Measurements from ENCODE around the gene COBL.

The COBL gene

DNA sequence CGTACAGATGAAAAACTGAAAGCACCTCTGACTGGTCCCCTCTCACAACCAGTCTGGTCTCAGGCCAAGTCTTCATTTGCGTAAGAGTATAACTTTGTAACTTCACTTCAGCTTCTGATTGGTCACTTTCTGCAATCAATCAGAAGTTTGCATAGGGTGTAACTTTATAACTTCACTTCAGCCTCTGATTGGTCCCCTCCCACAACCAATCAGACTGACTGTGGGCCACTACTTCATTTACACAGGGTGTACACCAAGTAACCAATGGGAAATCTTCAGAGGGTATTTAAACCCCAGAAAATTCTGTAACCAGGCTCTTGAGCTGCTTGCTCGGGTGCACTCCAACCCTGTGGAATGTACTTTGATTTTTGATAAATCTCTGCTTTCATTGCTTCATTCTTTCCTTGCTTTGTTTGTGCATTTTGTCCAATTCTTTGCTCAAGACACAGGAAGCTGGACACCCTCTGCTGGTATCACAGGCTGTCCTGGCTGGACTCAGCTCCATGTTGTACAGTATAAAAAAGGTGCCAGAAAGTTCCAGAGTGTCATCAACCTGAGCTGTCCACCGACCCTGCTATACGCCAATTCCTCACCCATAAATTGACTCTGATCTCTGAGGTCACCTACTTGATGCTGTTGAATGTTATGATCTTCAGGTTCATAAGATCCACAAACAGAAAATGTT lies 74.5 kb downstream of the COBL start:
- TF ChIP-seq FOXP2 (optimal IDR thresholded peaks at IDR 0.05; ENCODE audit: borderline replicate concordance, extremely low read depth, extremely low read length, insufficient read depth) (no peak), REST (IDR thresholded peaks at IDR 0.05; ENCODE audit: insufficient read depth in 1 of 2, low read depth in 2 of 2, low read length in 2 of 2) (no peak), TAF1 (IDR thresholded peaks at IDR 0.05; ENCODE audit: borderline replicate concordance, insufficient read depth, low read length) (no peak), SIN3A (IDR thresholded peaks at IDR 0.05; ENCODE audit: borderline replicate concordance, insufficient read depth, low read length) (no peak)

DNA sequence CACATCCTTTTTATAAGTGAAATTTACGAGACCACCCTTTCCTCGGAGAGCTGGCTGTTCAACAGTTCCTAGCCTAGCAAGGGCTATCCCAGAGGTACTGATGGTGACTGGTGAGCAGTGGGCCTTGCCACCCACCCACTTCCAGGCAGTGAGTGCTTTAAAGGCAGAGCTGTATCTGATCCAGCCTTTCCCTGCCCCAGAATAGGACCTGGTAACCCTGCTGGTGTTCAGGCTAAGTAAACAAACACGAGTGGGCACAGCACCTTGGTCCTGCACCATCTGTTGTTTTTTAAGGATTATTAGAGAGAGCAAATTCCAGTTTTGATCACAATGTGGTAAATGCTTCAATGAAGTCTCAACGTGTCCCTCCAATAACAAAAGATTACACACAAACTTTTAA lies 75.7 kb downstream of the COBL start:
- TF ChIP-seq POLR2AphosphoS5 (IDR thresholded peaks at IDR 0.05; ENCODE audit: low read depth, low read length) (no peak), FOXP2 (optimal IDR thresholded peaks at IDR 0.05; ENCODE audit: borderline replicate concordance, extremely low read depth, extremely low read length, insufficient read depth) (no peak), TAF1 (IDR thresholded peaks at IDR 0.05; ENCODE audit: borderline replicate concordance, insufficient read depth, low read length) (no peak), REST (IDR thresholded peaks at IDR 0.05; ENCODE audit: insufficient read depth in 1 of 2, low read depth in 2 of 2, low read length in 2 of 2) (no peak), SIN3A (IDR thresholded peaks at IDR 0.05; ENCODE audit: borderline replicate concordance, insufficient read depth, low read length) (no peak)

GRCh38 chr7:51239691-51240090 lies 76.9 kb downstream of the COBL start:
- TF ChIP-seq SIN3A (IDR thresholded peaks at IDR 0.05; ENCODE audit: borderline replicate concordance, insufficient read depth, low read length) (no peak), FOXP2 (optimal IDR thresholded peaks at IDR 0.05; ENCODE audit: borderline replicate concordance, extremely low read depth, extremely low read length, insufficient read depth) (no peak), TAF1 (IDR thresholded peaks at IDR 0.05; ENCODE audit: borderline replicate concordance, insufficient read depth, low read length) (no peak), POLR2AphosphoS5 (IDR thresholded peaks at IDR 0.05; ENCODE audit: low read depth, low read length) (no peak), REST (IDR thresholded peaks at IDR 0.05; ENCODE audit: insufficient read depth in 1 of 2, low read depth in 2 of 2, low read length in 2 of 2) (no peak)

DNA sequence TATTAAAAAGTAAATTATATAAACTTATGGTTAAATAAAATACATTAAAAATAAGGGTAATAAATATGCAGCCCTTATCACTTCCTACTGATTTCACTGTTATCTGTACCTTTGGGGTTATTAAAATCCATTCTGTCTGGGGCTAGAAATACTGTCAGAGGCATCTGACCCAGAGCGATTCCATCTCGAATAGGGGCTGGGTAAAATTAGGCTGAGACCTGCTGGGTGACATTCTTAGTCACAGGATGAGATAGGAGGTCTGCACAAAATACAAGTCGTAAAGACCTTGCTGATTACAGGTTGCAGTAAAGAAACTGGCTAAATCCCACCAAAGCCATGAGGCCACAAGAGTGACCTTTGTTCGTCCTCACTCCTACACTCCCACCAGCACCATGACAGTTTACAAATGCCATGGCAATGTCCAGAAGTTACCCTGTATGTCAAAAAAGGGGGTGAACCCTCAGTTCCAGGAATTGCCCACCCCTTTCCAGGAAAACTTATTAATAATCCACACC lies 77.6 kb downstream of the COBL start:
- TF ChIP-seq REST (IDR thresholded peaks at IDR 0.05; ENCODE audit: insufficient read depth in 1 of 2, low read depth in 2 of 2, low read length in 2 of 2), result no peak
- TF ChIP-seq POLR2AphosphoS5 (IDR thresholded peaks at IDR 0.05; ENCODE audit: low read depth, low read length), result no peak
- no peak for TF ChIP-seq SIN3A (IDR thresholded peaks at IDR 0.05; ENCODE audit: borderline replicate concordance, insufficient read depth, low read length)
- no peak for TF ChIP-seq FOXP2 (optimal IDR thresholded peaks at IDR 0.05; ENCODE audit: borderline replicate concordance, extremely low read depth, extremely low read length, insufficient read depth)
- TF ChIP-seq TAF1 (IDR thresholded peaks at IDR 0.05; ENCODE audit: borderline replicate concordance, insufficient read depth, low read length), result no peak

All from PFSK-1 (cell line).